Astrocyte of the hippocampus (primary cell): Measurements from ENCODE around the gene STAU1.
A peak's percentile ranks its signal among the peaks of the same experiment; 100 is the strongest.
"Not testable (repeated sequence)": the region's sequence is repeated elsewhere in the genome, so short reads cannot be mapped to it uniquely, and the experiment has no call there.

ENCODE experiments used
- DNase-seq: peaks from one replicate; pipeline ENCODE4 v3.0.0; 2011; ENCODE audit warnings: low read depth, low spot score

STAU1 gene

GRCh38 chr20:49187851-49188641, at the start of gene STAU1:
Gene STAU1, minus strand, starts transcription at chr20:49188334. Its CDS starts 22,133 bp downstream, at chr20:49166201.
- peak; percentile 99 for DNase-seq

- no peak for DNase-seq
Observed at GRCh38 chr20:49237531-49237930, 49.4 kb upstream of the STAU1 start.

- no peak for DNase-seq
Observed at GRCh38 chr20:49236301-49236700, 48.2 kb upstream of the STAU1 start.

- no peak for DNase-seq
Observed at GRCh38 chr20:49234831-49235230, 46.7 kb upstream of the STAU1 start.

GRCh38 chr20:49233226-49233625, 45.1 kb upstream of the STAU1 start:
- no peak for DNase-seq

- no peak for DNase-seq
Observed at GRCh38 chr20:49231471-49231870, 43.3 kb upstream of the STAU1 start.

GRCh38 chr20:49230561-49231133, 42.5 kb upstream of the STAU1 start:
- DNase-seq = no peak

- DNase-seq = no peak
Observed at GRCh38 chr20:49230021-49230420, 41.9 kb upstream of the STAU1 start.

- DNase-seq = no peak
Observed at GRCh38 chr20:49229381-49229780, 41.2 kb upstream of the STAU1 start.

- no peak for DNase-seq
Observed at GRCh38 chr20:49228676-49229075, 40.5 kb upstream of the STAU1 start.

- no peak for DNase-seq
Observed at GRCh38 chr20:49225896-49226295, 37.8 kb upstream of the STAU1 start.

GRCh38 chr20:49219924-49220831, 32.0 kb upstream of the STAU1 start:
- DNase-seq = no peak

GRCh38 chr20:49219091-49219923, 31.2 kb upstream of the STAU1 start, which contains the start of gene DDX27:
Gene DDX27, plus strand, starts transcription at chr20:49219416. Its CDS starts 33 bp downstream, at chr20:49219449.
- DNase-seq = peak; percentile 99

GRCh38 chr20:49218739-49219090, 30.6 kb upstream of the STAU1 start:
- DNase-seq = not testable (repeated sequence)

GRCh38 chr20:49216991-49217578, 29.0 kb upstream of the STAU1 start:
- DNase-seq = peak; percentile 95

GRCh38 chr20:49215232-49215631, 27.1 kb upstream of the STAU1 start:
- DNase-seq = no peak

- DNase-seq = no peak
Observed at GRCh38 chr20:49214571-49214970, 26.4 kb upstream of the STAU1 start.

- no peak for DNase-seq
Observed at GRCh38 chr20:49210757-49211110, 22.6 kb upstream of the STAU1 start.

GRCh38 chr20:49210101-49210756, 22.1 kb upstream of the STAU1 start:
- DNase-seq = no peak

- DNase-seq = no peak
Observed at GRCh38 chr20:49207076-49207475, 18.9 kb upstream of the STAU1 start.

- no peak for DNase-seq
Observed at GRCh38 chr20:49203746-49204145, 15.6 kb upstream of the STAU1 start.
